Suprapubic skin (tissue), 3 donors: ENCODE measurements around the gene PAM16.

ENCODE experiments used
- CTCF ChIP-seq, 2 donors: fragments of 200-600 bp in 1 of 2; fragments of 450-650 bp in 1 of 2; sonication (generic) in 1 of 2; IDR thresholded peaks; one replicate each; pipeline ENCODE4 v1.5.1; 2016 to 2019; ENCODE audit warnings: antibody characterized with exemption in 2 of 2, mild to moderate bottlenecking in 1 of 2, moderate library complexity in 1 of 2
- POLR2AphosphoS5 ChIP-seq, 3 donors: sonication (generic); formaldehyde crosslinking; IDR thresholded peaks; one replicate each; pipeline ENCODE4 v1.6.1; 2017; ENCODE audit warnings: antibody characterized with exemption in 3 of 3

- TF ChIP-seq CTCF (IDR thresholded peaks at IDR 0.05) (no peak), POLR2AphosphoS5 (IDR thresholded peaks at IDR 0.05) (no peak)
These were observed 33.3 kb downstream of the PAM16 start for GRCh38 chr16:4317532-4318450.
